Ishikawa (cell line): Measurements from ENCODE around the gene COX14.

Experiments used
- CEBPB ChIP-seq: IDR thresholded peaks from 2 replicates; pipeline ENCODE4 v1.6.1; 2012
- CREB1 ChIP-seq: IDR thresholded peaks from 2 replicates; pipeline ENCODE4 v1.6.1; 2012; ENCODE audit warnings: low read depth
- EP300 ChIP-seq: IDR thresholded peaks from 2 replicates; pipeline ENCODE4 v1.6.1; 2012; ENCODE audit warnings: borderline replicate concordance
- FOXM1 ChIP-seq: IDR thresholded peaks from 2 replicates; pipeline ENCODE4 v1.6.1; 2012; ENCODE audit warnings: low read depth, borderline replicate concordance
- RAD21 ChIP-seq: IDR thresholded peaks from 2 replicates; pipeline ENCODE4 v1.6.1; 2012; ENCODE audit warnings: low read depth
- TAF1 ChIP-seq: IDR thresholded peaks from 2 replicates; pipeline ENCODE4 v1.6.1; 2012; ENCODE audit warnings: low read depth, mild to moderate bottlenecking
- TEAD4 ChIP-seq: IDR thresholded peaks from 2 replicates; pipeline ENCODE4 v1.6.1; 2012
- YY1 ChIP-seq: IDR thresholded peaks from 2 replicates; pipeline ENCODE4 v1.6.1; 2012; ENCODE audit warnings: low read depth
- TF ChIP-seq, protein P1 (sequence below): IDR thresholded peaks from 2 replicates; pipeline ENCODE4 v1.6.1; 2012; ENCODE audit warnings: low read depth, mild to moderate bottlenecking
- TF ChIP-seq, protein P2 (sequence below): IDR thresholded peaks from 2 replicates; pipeline ENCODE4 v1.6.1; 2012

DNA sequence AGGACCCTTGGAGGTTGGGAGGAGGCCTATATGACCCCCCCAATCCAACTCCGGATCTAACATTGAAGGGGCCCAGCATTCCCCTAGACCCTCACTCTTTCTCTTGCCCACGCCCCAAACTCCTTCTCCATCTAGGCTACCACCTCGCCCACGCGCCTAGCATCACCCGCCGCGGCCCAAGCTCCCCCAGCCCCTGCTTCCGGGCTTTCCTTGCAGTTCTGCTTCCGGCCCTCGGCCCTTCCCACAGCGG is 54.7 kb downstream of the COX14 start:
- TF ChIP-seq, protein P1, sequence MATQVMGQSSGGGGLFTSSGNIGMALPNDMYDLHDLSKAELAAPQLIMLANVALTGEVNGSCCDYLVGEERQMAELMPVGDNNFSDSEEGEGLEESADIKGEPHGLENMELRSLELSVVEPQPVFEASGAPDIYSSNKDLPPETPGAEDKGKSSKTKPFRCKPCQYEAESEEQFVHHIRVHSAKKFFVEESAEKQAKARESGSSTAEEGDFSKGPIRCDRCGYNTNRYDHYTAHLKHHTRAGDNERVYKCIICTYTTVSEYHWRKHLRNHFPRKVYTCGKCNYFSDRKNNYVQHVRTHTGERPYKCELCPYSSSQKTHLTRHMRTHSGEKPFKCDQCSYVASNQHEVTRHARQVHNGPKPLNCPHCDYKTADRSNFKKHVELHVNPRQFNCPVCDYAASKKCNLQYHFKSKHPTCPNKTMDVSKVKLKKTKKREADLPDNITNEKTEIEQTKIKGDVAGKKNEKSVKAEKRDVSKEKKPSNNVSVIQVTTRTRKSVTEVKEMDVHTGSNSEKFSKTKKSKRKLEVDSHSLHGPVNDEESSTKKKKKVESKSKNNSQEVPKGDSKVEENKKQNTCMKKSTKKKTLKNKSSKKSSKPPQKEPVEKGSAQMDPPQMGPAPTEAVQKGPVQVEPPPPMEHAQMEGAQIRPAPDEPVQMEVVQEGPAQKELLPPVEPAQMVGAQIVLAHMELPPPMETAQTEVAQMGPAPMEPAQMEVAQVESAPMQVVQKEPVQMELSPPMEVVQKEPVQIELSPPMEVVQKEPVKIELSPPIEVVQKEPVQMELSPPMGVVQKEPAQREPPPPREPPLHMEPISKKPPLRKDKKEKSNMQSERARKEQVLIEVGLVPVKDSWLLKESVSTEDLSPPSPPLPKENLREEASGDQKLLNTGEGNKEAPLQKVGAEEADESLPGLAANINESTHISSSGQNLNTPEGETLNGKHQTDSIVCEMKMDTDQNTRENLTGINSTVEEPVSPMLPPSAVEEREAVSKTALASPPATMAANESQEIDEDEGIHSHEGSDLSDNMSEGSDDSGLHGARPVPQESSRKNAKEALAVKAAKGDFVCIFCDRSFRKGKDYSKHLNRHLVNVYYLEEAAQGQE: no peak
- TF ChIP-seq EP300 (no peak), TEAD4 (no peak), TAF1 (no peak), YY1 (no peak), CREB1 (no peak), FOXM1 (no peak), RAD21 (no peak), CEBPB (no peak)
- TF ChIP-seq, protein P2, sequence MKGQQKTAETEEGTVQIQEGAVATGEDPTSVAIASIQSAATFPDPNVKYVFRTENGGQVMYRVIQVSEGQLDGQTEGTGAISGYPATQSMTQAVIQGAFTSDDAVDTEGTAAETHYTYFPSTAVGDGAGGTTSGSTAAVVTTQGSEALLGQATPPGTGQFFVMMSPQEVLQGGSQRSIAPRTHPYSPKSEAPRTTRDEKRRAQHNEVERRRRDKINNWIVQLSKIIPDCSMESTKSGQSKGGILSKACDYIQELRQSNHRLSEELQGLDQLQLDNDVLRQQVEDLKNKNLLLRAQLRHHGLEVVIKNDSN: no peak
